ENCODE data around the gene RNF157.

GRCh38 chr17:76184290-76184689 is 56.0 kb downstream of the RNF157 start:
- no peak for TF ChIP-seq ASH2L (IDR thresholded peaks at IDR 0.05; ENCODE audit: borderline replicate concordance, low read depth)
- TF ChIP-seq MAX (IDR thresholded peaks at IDR 0.05; ENCODE audit: low read depth, low read length): no peak
- TF ChIP-seq CTCF (IDR thresholded peaks at IDR 0.05 in 2 of 3, conservative IDR thresholded peaks at IDR 0.05 in 1 of 3; ENCODE audit: control insufficient read depth in 2 of 3, extremely low read depth in 1 of 3, insufficient read depth in 1 of 3, low read depth in 3 of 3, low read length in 3 of 3): no peak
- TF ChIP-seq PKNOX1 (IDR thresholded peaks at IDR 0.05): no peak
- TF ChIP-seq E2F4 (IDR thresholded peaks at IDR 0.05; ENCODE audit: low read depth, low read length): no peak
- TF ChIP-seq BHLHE40 (IDR thresholded peaks at IDR 0.05; ENCODE audit: borderline replicate concordance in 1 of 2, low read depth in 2 of 2, low read length in 1 of 2): no peak
- no peak for TF ChIP-seq SIN3A (IDR thresholded peaks at IDR 0.05; ENCODE audit: low read depth, low read length)
- TF ChIP-seq TBL1XR1 (IDR thresholded peaks at IDR 0.05; ENCODE audit: low read depth, low read length): no peak
- TF ChIP-seq FOXM1 (IDR thresholded peaks at IDR 0.05; ENCODE audit: low read depth, low read length): no peak
- no peak for TF ChIP-seq ESRRA (IDR thresholded peaks at IDR 0.05; ENCODE audit: low read length)
- TF ChIP-seq EP300 (IDR thresholded peaks at IDR 0.05; ENCODE audit: borderline replicate concordance in 1 of 2, control insufficient read depth in 1 of 2, low read depth in 2 of 2, low read length in 2 of 2): no peak

Measured in GM12878 (cell line).